HG02884 (cell line): ENCODE measurements around the gene RBM43.
A peak's percentile ranks its signal among the peaks of the same experiment; 100 is the strongest.
"Not testable (repeated sequence)": the region's sequence is repeated elsewhere in the genome, so short reads cannot be mapped to it uniquely, and the experiment has no call there.

Experiments used
- ATAC-seq: cut with Tn5 transposase; IDR thresholded peaks from one replicate; pipeline ENCODE4 v1.9.1; 2021; ENCODE audit warnings: mild to moderate bottlenecking, moderate library complexity; ENCODE audit not compliant: unreplicated experiment

Gene RBM43

DNA sequence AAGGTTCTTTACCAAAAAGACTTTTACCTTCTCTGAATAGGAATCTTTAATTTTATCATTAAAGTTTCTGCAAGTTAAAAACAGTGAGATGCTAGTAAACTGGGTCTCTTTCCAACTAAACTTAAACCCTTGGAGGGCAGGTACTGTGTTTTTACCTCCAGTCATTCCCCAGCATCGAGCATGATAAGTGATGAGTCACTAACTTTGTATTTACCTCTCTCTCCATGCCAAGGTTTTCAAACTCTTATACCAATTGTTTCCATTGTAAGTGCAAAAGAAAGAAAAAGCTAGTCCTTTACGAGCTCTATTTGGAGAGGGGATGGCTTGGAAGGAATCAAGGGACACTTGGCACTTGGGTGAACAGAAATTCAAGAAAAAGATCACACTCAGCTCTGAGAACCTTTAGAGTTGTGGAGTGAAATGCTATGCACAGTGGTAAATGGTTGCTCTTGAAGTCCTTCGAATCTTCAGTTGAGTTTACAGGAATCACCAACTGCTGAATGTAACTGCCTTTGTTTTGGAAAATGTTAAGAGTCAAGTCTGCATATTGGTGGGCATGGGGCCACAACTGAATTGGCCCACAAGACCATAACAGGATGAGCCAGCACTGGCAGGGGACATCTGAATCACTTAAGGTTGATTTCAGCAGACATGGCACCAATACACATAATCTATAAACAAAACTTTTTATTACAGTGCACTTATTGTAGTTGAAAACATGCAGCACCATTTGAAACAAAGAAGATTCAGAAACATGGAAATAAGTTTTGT, 8.3 kb upstream of the RBM43 start:
- no peak for ATAC-seq

DNA sequence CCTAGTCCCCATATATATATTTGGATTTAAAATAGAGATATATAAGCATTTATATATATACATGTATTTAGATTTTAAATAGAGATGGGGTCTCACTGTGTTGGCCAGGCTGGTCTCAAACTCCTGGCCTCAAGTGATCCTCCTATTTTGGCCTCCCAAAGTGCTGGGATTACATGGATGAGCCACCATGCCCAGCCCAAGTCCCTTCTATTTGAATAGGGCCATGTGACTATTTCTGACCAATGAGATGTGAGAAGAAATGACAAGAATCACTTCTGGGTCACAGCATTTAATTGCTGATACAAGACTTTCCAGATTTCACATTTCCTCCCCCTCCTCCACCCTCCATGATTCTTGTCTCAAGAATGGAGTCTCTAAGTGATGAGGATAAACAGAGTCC, 6.4 kb upstream of the RBM43 start:
- no peak for ATAC-seq

DNA sequence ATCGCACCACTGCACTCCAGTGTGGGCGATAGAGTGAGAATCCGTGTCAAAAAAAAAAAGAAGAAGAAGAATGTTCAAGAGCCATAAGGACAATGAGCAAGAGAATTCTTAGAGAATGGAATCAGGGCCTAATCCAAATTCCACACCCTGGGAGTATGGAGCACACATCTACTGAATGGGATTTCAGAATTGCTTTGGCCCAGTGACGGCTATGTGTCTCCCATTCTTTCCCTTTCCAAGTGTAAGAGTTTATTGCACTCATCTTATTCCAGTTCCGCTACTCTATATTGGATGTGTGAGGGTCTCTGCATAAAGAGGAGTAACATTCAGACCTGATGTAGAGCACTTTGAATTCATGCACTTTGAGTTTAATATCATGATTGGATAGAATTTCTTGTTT, 5.9 kb upstream of the RBM43 start:
- no peak for ATAC-seq

DNA sequence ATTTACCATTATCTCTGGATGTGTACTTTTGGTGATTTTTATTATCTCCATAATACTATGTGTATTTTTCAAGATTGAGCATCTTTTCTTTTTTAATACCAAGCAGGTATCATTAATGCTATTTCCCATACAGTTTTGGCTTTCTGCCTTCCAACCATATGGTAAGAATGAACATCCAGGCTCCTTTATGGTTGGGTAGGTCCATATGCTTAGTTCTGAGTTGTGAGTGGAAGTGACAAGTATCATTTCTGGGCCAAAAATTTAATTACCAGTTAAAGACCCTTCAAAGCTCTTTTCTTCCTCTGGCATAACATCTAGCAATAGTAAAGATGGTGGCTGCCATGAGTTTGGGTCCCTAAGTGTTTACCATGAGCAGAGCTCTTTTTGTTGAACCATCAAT, 4.3 kb upstream of the RBM43 start:
- ATAC-seq = no peak

DNA sequence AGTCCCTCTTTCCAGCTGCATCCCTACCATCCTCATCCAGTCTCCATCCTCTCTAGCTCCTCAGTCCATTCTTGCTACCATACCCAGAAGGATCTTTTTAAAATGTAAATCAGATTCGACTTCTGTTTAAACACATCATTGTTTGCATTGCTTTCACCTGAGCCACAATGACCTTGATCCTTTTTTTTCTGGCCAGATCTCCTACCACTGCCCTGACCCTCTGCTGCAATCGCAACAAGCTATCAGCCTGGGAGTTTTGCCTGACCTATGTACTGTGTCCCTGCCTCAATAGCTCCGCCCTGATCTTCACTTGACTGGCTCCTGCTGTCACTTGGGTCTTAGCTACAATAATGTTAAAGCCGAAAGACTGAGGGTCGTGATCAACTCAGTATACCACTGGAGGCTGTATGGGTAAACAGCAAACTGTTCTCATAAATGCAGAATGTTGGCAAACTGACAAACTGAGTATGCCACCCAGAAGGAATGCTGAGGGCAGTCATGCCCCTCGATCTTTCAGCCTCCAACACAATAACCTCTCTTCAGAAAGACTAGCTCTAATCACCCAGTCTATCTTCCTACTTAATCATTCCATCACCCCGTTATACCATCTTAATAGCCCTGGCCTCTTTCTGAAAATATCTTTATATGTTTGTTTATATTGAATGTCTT, 2.6 kb upstream of the RBM43 start:
- ATAC-seq = no peak

DNA sequence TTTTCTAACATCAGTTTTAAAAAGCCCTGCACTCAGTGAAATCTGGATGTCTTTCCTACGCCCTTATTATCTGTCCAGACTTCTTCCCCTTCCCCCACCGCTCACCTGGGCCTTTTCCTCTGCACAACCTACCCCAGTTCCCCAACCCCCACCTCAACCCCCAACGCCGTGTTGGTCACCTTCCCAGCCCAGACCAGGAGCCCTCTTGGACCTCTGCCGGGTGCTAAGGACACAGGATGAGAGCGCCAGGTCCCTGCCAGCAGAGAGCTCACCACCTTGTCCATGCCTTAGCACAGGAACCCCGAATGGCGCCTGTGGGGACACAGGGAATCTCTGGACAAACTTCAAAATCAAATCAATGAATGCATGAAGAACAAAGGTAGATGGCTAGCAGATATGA, 966 bp upstream of the RBM43 start:
- no peak for ATAC-seq

DNA sequence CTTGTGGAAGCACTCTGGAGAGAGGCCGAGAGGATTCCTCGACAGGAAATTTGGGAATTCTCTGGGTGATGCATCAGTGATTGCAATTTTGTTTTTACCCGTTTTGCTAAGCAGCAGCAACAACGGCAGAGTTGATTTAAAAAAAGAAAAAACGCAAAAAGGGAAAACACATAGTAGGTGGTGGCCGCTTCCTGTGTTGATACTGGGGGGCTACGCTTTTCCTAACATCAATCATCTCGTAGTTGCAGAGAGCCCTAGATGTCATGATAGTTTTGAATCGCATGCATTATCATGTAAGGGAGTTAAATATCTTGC, 271 bp upstream of the RBM43 start:
- no peak for ATAC-seq

DNA sequence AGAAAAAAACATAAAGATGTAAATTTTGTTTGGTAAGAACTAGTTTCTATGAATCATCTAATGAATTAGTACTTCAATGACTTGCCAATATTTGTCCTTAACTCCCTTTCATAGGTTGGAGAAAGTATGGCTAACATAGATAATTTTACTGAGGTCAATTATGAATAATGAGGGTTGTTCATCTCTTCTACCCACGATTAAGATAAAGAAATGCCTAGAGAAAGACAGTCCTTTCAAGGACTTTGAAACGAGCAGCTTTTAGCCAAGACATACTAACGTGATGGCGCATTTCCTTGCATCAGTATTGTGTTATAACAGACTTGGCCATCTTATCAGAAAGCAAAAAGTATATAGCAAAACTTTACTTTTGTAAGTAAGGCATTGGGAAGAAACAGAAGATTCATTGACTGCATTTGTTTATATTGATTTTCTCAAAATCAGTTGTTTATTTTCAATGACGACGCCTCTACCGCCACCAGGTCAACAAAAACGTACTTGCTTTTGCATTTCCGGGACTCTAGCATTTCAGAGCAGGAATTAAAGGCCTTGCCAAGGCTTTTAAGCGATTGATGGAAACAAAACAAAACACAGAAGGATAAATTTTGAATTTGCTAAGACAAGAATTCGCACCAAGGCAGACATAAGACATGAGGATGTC, 961 bp downstream of the RBM43 start:
- peak; percentile 13 for ATAC-seq

DNA sequence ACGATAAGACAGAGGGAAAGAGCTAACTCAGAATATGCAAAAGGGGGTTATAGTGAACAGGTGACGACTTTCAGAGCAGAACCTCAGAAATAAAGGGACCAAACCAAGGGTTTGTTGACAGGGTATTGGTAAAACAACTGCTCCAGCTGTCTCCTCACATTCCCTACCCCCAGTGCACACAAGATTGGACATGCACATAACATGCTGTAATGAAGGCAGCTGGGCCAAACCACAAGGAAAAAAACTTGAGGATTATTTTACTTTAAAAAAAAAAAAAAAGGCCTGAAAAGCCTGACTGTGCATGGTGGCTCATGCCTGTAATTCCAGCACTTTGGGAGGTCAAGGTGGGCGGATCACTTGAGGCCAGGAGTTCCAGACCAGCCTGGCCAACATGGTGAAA, 3.5 kb downstream of the RBM43 start:
- no peak for ATAC-seq

DNA sequence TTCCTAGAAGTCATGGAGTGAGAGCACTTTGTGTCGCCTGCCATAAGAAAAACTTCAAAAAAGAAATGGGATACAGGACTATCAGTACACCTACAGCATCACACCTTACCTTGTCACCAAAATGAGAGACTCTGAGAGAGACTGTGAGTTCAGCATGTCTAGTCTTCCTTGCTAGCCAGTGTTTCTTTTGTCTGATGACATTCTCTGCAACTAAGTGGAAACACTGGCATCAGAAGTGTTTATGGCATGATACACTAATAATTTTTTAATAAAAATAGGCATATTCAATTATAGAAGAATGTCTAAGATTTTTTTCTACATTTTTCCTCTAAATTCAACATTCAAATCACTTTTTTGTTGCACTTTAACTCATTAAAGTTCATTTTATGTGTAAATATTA, 9.0 kb downstream of the RBM43 start:
- ATAC-seq = no peak

DNA sequence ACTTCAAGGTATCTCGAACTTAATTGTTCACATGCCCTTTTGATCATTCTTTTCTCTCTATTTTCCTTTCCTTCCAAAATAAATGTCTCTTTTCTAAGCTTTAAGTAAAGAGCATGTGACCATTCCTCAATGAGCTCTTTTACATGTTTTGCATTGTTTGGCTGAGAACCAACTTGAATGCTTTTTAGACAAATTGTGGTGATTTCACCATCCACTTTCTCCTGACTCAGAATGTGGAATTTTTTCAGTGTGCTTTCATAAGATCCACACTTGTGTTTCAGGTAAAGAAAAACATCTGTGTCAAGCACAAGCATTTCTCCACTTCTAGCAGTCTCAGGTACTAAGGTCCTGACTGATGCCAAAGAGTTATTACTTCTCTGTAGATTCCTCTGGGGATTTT, 10.7 kb downstream of the RBM43 start:
- no peak for ATAC-seq

DNA sequence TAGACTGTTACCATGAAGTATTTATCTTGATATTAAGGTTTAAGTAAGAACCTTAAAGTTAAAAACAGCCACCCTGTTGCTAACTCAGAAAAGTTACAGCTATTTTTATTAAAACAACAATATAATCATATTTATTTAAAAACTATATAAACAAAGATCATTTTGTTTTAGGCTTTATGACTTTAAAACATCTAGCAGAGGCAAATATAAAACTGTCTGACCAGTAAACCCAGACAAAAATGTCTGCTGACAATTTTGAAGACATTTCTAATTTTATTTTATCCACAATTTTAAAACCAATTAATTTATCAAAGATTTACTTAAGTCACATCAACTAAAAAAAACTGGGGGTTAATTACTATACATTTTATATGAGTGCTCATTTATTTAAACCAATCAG, 14.2 kb downstream of the RBM43 start:
- no peak for ATAC-seq

DNA sequence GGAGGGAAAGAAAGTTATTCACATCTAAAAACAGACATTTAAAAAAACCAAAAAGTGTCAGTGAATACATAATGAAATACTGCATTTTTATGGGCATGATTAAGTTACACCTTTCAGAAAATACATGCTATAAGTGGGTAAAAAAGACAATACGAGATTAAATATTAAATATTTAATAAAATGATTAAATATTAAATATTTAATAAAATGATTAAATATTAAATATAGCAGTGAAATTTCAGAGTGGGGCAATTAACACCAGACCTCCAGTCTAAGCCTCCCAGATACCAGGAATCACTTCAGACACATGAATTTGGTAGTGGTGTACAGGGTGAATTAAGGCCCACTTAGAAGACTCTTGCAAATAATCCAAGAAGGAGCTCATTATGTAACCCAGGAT, 15.5 kb downstream of the RBM43 start:
- ATAC-seq = no peak

DNA sequence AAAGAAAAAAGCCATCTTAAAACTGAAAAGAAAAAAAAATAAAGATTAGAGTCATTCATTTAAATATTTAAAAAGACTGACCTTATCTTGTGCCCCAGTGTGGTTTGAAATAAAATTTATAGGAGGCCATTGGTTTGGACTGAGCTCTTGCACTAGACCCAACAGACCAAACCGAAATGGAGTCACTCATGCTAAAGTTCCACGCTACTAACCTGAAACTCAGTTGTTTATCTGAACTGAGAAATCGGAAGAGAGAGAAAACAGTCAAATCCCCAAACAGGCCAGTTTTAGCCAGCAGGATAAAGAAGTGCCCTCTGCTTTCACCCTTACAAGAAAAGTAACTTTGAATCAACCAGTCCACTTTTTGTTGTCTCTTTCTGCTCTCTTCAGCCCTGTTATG, 18.2 kb downstream of the RBM43 start:
- ATAC-seq = no peak

DNA sequence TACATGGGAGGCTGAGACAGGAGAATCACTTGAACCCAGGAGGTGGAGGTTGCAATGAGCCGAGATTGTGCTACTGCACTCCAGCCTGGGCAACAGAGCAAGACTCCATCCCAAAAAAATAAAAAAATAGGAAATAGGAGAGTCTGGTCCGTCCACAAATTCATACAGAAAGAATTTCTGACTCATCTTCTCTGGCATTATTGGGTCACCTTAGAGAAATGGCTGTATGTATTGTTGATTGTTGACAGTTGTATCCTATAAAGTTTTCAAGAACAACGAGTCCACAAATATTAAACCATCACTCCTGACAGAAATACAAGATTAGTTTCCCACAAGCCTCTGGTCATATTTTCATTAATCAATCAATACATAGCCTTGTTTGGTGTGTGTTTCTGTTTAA, 20.4 kb downstream of the RBM43 start:
- ATAC-seq = no peak

DNA sequence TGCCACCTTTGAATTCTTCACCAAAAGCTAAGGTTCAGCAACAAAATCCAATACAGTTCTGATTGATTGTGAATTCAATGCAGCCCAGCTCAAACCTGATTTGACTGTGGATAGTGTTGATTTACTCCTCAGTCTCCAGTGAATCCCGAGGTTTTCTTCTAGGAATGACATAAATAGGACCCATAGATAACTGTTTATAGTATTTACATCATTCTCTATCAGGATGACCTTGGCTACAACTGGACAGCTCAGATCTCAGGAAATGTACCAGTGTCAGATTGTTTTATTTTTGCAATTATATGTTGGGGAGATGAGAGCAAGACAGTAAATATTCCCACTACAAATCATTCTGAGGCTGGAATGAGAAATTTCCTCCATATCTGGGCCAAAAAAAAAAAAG, 21.2 kb downstream of the RBM43 start:
- ATAC-seq = no peak

DNA sequence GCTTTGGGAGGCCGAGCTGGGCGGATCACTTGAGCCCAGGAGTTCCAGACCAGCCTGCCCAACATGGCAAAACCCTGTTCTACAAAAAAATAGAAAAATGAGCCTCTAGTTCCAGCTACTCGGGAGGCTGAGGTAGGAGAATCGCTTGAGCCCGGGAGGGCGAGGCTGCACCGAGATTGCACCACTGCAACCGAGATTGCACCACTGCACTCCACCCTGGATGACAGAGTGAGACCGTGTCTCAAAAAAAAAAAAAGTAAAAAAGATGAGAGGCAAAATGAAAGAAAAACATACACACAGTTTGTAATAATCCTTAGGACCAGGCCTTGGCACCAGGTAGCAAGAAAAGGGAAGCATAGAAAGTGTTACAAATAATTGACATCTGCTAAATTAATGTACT, 22.0 kb downstream of the RBM43 start:
- ATAC-seq = no peak

DNA sequence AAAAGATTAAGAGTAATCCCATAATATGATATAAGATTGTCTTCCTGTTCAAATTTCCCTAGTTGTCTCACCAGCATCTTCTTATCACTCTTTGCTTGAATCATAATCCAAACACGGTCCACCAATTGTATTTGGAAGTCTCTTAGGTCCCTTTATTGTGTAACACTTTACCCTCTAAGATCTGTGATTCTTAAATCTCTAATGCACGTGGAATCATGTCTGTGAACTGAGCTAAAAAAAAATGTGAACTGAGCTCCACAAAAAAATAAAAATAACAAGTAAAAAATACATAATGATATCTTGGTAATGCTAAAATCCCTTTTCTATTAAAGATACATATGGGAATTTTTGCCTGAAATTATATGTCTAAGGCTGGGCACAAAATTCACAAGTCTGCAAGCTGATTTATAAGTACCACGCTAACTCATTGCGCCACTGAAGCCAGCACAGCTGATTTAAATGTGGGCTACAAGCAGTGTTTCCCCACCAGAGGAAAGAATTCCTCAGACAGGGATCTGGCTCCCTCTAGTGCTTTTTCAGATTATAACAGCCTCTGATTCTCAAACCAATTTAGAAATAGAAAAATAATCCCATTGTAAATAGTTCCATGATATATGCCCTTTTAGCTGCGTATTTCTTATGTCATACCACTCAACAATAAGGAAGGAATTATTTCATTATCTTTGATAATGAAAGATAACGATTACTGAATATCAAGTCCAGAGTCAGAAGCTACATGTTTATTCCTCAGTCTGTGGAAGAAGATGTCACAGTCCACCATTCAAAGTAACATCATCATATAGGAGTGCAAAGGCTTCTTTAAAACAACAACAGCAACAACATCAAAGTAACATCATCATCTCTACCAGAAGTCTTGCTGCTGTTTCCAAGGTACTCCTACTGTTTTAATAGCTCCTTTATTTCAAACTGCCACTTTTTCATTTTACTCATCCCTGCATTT, 22.9 kb downstream of the RBM43 start:
- ATAC-seq = peak; percentile 85

DNA sequence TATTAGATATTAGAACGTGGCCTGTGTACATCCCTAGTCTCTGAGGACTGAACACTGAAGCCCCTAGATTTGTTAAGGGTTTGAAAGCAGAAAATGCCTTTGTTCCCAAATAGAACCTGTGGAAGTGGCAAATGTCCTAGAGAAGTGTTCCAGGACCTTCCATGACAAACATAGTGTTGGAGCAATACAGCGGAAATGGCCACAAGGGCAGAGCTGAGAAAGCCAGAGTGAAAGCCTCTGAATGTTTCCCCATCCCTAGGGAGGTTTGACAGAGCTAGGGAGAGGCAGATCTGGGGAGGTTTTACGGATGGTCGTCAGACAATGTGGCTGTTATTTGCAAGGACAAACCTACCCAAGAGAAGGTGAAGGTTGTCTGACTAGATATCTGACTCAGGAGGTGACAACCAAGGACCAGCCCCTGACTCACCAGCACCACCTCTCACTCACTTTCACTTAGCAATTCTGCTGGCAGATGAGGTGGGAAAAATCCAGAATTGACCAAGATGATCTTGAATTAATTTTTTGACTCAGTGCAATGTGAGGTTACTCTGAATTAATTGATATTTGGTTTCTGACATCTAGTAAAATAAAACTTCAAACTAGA, 24.1 kb downstream of the RBM43 start:
- ATAC-seq = no peak

DNA sequence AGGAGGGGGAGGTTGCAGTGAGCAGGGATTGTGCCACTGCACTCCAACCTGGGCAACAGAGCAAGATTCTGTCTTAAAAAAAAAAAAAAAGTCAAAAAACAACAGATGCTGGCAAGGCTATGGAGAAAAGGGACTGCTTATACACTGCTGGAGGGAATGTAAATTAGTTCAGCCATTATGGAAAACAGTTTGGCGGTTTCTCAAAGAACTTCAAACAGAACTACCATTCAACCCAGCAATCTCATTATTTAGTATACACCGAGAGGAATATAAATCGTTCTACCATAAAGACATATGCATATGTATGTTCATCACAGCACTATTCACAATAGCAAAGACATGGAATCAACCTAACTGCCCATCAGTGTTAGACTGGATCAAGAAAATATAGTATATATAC, 27.9 kb downstream of the RBM43 start:
- not testable (repeated sequence) for ATAC-seq

DNA sequence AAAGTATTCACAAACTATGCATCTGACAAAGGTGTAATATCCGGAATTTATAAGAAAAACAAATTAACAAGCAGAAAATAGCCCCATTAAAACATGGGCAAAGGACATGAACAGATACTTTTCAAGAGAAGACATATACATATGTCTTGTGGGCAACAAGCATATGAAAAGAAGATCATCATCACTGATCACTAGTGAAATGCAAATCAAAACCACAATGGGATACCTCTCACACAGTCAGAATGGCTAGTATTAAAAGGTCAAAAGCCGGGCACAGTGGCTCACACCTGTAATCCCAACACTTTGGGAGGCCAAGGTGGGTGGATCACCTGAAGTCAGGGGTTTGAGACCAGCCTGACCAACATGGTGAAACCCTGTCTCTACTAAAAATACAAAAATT, 28.4 kb downstream of the RBM43 start:
- not testable (repeated sequence) for ATAC-seq
